CD4-positive, alpha-beta T cell (primary cell): ENCODE measurements around the gene ERGIC2. TPM values are rescaled to one million over a fixed set of nuclear protein-coding genes. Genes with fewer than 3 reads are reported as not detected.

Source experiments
- ATAC-seq: fragments of 200-7000 bp; cut with Tn5 transposase; one replicate; pipeline ENCODE4 v1.10.0; 2022; ENCODE audit warnings: mild to moderate bottlenecking; ENCODE audit not compliant: poor library complexity
- CTCF ChIA-PET: fragments of 350-600 bp; sonication (Branson Sonifier 250); formaldehyde crosslinking; loops from one replicate; lab custom pipeline; 2021; ENCODE audit warnings: antibody characterized with exemption, inconsistent platforms; lab: Charles Lee
- POLR2A ChIA-PET: fragments of 350-600 bp; sonication (Branson Sonifier 250); formaldehyde crosslinking; loops from one replicate; lab custom pipeline; 2021; ENCODE audit warnings: antibody characterized with exemption, inconsistent platforms; lab: Charles Lee
- DNase-seq, 14 experiments: peaks; one replicate each; pipeline ENCODE4 v3.0.0-alpha.2; 2013 to 2020; ENCODE audit warnings: mixed read lengths in 2 of 14
- H3K27ac ChIP-seq, 2 donors: one replicate each; pipeline versions ENCODE4 v1.5.1 to v1.7.0; 2013; ENCODE audit warnings: low read length in 2 of 2, low read depth in 1 of 2, mild to moderate bottlenecking in 1 of 2
- H3K27me3 ChIP-seq, 2 experiments: 1 replicate in 1 of 2; 2 replicates in 1 of 2; pipeline versions ENCODE4 v1.6.1 to v1.7.0; 2013; ENCODE audit warnings: low read length in 2 of 2, control low read depth in 1 of 2, mild to moderate bottlenecking in 1 of 2, moderate library complexity in 1 of 2; ENCODE audit not compliant: insufficient read depth in 2 of 2, control insufficient read depth in 1 of 2
- H3K36me3 ChIP-seq: one replicate; pipeline ENCODE4 v1.6.1; 2013; ENCODE audit warnings: low read length, control low read depth; ENCODE audit not compliant: insufficient read depth
- H3K4me1 ChIP-seq: one replicate; pipeline ENCODE4 v1.6.1; 2013; ENCODE audit warnings: low read length, control low read depth; ENCODE audit not compliant: insufficient read depth
- H3K4me3 ChIP-seq: one replicate; pipeline ENCODE4 v1.5.1; 2013; ENCODE audit warnings: mild to moderate bottlenecking, low read length, moderate library complexity
- H3K9me3 ChIP-seq, 2 experiments: 1 replicate in 1 of 2; 2 replicates in 1 of 2; pipeline versions ENCODE4 v1.6.1 to v1.7.0; 2013; ENCODE audit warnings: low read length in 2 of 2, mild to moderate bottlenecking in 2 of 2, control low read depth in 1 of 2, moderate library complexity in 1 of 2; ENCODE audit not compliant: control insufficient read depth in 1 of 2, insufficient read depth in 1 of 2
- H3K27ac Mint-ChIP-seq: one replicate; pipeline ENCODE4 v1.8.0; 2020; ENCODE audit warnings: mixed read lengths
- H3K27me3 Mint-ChIP-seq: one replicate; pipeline ENCODE4 v1.8.0; 2021; ENCODE audit warnings: mixed read lengths
- H3K36me3 Mint-ChIP-seq: one replicate; pipeline ENCODE4 v1.8.0; 2021; ENCODE audit warnings: low read depth, mixed read lengths
- H3K4me1 Mint-ChIP-seq: one replicate; pipeline ENCODE4 v1.8.0; 2021; ENCODE audit warnings: low read depth, mixed read lengths
- H3K4me3 Mint-ChIP-seq: one replicate; pipeline ENCODE4 v1.8.0; 2020; ENCODE audit warnings: mild to moderate bottlenecking, mixed read lengths
- H3K9me3 Mint-ChIP-seq: one replicate; pipeline ENCODE4 v1.8.0; 2020; ENCODE audit warnings: mixed read lengths
- CTCF ChIP-seq: fragments of 200-600 bp; IDR thresholded peaks from one replicate; pipeline ENCODE4 v1.8.0; 2022; ENCODE audit warnings: antibody characterized with exemption, mild to moderate bottlenecking
- intact Hi-C, 2 experiments: fragments of 100-400 bp; cut with DNase I in 1 of 2; cut with micrococcal nuclease in 1 of 2; formaldehyde crosslinking; loops; one replicate each; pipeline versions ENCODE4 v1.15.1 to v1.9.0; 2023 to 2025; cut with DNase I, micrococcal nuclease
- total RNA-seq, 174 experiments: library from RNA in 2 of 174; stranded (reverse) in 2 of 174; gene quantifications; one replicate each; pipeline ENCODE4 v1.2.3 and lab custom pipeline; 2021 to 2026

ERGIC2 gene
- total RNA-seq, 2 experiments from 2014 or later: 29.4 to 32.1 TPM

GRCh38 chr12:29322157-29322556 lies 58.8 kb downstream of the ERGIC2 start:
- H3K4me3 Mint-ChIP-seq: no peak overlapping the region
- peaks cover 4% of the 10 kb centered on the region for H3K4me1 ChIP-seq
- H3K36me3 ChIP-seq: peaks cover 15% of the 10 kb centered on the region
- CTCF ChIA-PET: no interaction called here
- H3K27me3 ChIP-seq: no peaks in the 10 kb centered on the region
- no peaks in the 10 kb centered on the region for H3K27me3 Mint-ChIP-seq
- no peak overlapping the region for H3K4me3 ChIP-seq
- H3K9me3 Mint-ChIP-seq: no peaks in the 10 kb centered on the region
- intact Hi-C loops: no loop called here
- peaks cover 25% of the 10 kb centered on the region for H3K36me3 Mint-ChIP-seq
- DNase-seq: no peak
- H3K27ac ChIP-seq: no peak overlapping the region
- ATAC-seq: no peak
- peaks cover 10% of the 10 kb centered on the region for H3K4me1 Mint-ChIP-seq
- POLR2A ChIA-PET: interaction anchor here (1.2 kb wide), 1 partner anchor 233 kb away, joined by 3 read pairs; no protein-coding TSS in a partner anchor
- TF ChIP-seq CTCF: no peak
- H3K9me3 ChIP-seq: no peaks in the 10 kb centered on the region
- no peak overlapping the region for H3K27ac Mint-ChIP-seq

DNA sequence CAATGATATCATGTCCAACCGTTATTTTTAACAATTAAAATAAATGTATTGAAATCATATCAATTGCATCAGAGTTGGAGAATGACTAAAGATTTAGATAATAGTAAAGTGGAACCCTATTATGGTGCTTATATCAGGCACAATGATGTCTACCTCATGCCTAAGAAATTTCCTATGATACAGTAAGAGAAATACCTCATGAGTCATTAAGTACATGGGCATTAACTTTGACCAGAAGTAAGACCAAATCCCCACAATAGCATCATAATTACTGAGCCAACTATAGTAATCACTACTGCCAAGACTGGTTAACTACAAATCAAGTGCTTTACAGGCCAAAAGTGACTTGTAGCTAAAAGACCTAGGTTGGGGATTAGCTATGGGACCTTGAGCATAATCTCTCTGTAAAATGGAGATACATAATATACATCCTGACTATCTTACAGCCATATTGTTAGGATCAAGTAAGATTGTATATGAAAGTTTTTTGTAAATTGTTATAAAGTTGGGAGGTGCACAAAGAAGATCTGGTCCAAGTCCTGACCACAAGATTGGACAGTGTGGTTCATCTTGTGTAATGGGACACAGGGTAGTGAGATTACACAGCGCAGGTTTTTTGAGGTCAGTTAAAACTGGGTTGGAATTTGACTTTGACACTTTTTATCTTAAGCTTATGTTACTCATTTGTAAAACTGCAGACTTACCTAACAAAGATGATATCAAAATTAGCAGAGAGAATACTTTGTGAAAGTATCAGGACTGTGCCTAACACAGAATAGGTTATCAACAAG lies 60.5 kb downstream of the ERGIC2 start:
- CTCF ChIA-PET: interaction anchor here (0.7 kb wide), 1 partner anchor 9 kb away, joined by 3 read pairs; no protein-coding TSS in a partner anchor
- no peak overlapping the region for H3K4me3 Mint-ChIP-seq
- Histone ChIP-seq H3K4me3 (no peak overlapping the region), H3K4me1 (peaks cover 4% of the 10 kb centered on the region), H3K9me3 (no peaks in the 10 kb centered on the region), H3K27me3 (no peaks in the 10 kb centered on the region), H3K27ac (no peak overlapping the region), H3K36me3 (peaks cover 15% of the 10 kb centered on the region)
- no peaks in the 10 kb centered on the region for H3K9me3 Mint-ChIP-seq
- peaks cover 23% of the 10 kb centered on the region for H3K36me3 Mint-ChIP-seq
- no peak for TF ChIP-seq CTCF
- intact Hi-C loops: no loop called here
- no peak for ATAC-seq
- no peak overlapping the region for H3K27ac Mint-ChIP-seq
- peaks cover 10% of the 10 kb centered on the region for H3K4me1 Mint-ChIP-seq
- DNase-seq: no peak
- POLR2A ChIA-PET: no interaction called here
- H3K27me3 Mint-ChIP-seq: no peaks in the 10 kb centered on the region

- H3K36me3 ChIP-seq: peaks cover 11% of the 10 kb centered on the region
- peak; percentile 91 for TF ChIP-seq CTCF
- H3K27ac ChIP-seq: no peak overlapping the region
- H3K4me3 ChIP-seq: no peak overlapping the region
- H3K4me1 ChIP-seq: peaks cover 4% of the 10 kb centered on the region
- no peaks in the 10 kb centered on the region for H3K27me3 ChIP-seq
- H3K27ac Mint-ChIP-seq: no peak overlapping the region
- peaks cover 10% of the 10 kb centered on the region for H3K4me1 Mint-ChIP-seq
- peak; percentile 100 for ATAC-seq
- ChIA-PET POLR2A (interaction anchor here (1.2 to 1.3 kb wide), 3 partner anchors 9 to 244 kb away, joined by 3 to 4 read pairs (median 4); no protein-coding TSS in a partner anchor), CTCF (interaction anchor here (0.5 to 3.3 kb wide), 12 partner anchors 10 to 245 kb away, joined by 3 to 42 read pairs (median 4); no protein-coding TSS in a partner anchor)
- intact Hi-C loops: loop anchor here (1.0 to 10.0 kb wide), 5 partner anchors 197 to 1583 kb away; no protein-coding TSS in a partner anchor
- H3K4me3 Mint-ChIP-seq: no peak overlapping the region
- DNase-seq: peak in 13 of 14 experiments; percentile 12 to 82 (median 23)
- no peaks in the 10 kb centered on the region for H3K9me3 ChIP-seq
- H3K9me3 Mint-ChIP-seq: no peaks in the 10 kb centered on the region
- no peaks in the 10 kb centered on the region for H3K27me3 Mint-ChIP-seq
- peaks cover 12% of the 10 kb centered on the region for H3K36me3 Mint-ChIP-seq
These were observed 63.2 kb downstream of the ERGIC2 start for GRCh38 chr12:29317556-29318363.
